Measurements from ENCODE around the gene SUGP1. TPM values are rescaled to one million over a fixed set of nuclear protein-coding genes. Genes with fewer than 3 reads are reported as not detected.

Gene SUGP1
- total and polyA plus RNA-seq, 2 of the 13 experiments (the other 11 are each of a cell fraction or from before 2014, with no cell fraction given), result 21.6 to 25.9 TPM

DNA sequence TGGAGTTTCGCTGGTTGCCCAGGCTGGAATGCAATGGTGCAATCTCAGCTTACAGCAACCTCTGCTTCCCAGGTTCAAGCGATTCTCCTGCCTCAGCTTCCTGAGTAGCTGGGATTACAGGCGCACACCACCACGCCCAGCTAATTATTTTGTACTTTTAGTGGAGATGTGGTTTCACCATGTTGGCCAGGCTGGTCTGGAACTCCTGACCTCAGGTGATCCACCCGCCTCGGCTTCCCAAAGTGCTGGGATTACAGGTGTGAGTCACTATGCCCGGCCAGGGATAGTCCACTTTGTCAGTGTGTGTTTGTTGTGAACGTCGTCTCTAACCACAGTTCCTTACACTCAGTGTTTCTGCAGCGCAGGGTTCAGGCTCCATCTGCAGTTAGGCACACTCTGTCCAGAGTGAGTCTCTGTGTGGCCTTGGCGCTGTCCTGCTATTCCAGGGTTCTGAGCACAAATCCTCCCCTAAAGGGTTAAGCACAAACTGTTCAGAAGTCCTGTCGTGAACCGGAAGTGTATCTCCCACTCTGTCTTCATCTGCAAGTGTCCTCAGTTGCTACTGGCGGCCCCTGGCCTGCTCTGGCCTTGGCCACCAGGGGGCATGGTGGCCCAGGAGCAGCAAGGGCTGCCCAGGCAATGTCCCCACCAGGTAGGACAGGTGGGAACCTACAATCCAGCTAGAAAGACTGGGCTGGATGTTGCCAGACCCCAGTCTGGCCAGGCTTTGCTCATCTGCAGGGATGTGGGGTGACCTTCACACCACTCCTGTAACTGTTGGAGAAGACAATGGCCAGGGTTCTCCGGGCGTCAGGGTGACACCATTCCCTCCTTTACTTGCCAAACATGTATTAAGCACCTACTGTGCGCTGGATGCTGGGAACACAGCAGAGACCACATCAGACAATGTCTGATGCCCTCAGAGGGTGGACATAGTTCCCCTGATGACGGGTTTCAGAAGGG lies 46.4 kb upstream of the SUGP1 start (continued):
- TF ChIP-seq, protein P1, sequence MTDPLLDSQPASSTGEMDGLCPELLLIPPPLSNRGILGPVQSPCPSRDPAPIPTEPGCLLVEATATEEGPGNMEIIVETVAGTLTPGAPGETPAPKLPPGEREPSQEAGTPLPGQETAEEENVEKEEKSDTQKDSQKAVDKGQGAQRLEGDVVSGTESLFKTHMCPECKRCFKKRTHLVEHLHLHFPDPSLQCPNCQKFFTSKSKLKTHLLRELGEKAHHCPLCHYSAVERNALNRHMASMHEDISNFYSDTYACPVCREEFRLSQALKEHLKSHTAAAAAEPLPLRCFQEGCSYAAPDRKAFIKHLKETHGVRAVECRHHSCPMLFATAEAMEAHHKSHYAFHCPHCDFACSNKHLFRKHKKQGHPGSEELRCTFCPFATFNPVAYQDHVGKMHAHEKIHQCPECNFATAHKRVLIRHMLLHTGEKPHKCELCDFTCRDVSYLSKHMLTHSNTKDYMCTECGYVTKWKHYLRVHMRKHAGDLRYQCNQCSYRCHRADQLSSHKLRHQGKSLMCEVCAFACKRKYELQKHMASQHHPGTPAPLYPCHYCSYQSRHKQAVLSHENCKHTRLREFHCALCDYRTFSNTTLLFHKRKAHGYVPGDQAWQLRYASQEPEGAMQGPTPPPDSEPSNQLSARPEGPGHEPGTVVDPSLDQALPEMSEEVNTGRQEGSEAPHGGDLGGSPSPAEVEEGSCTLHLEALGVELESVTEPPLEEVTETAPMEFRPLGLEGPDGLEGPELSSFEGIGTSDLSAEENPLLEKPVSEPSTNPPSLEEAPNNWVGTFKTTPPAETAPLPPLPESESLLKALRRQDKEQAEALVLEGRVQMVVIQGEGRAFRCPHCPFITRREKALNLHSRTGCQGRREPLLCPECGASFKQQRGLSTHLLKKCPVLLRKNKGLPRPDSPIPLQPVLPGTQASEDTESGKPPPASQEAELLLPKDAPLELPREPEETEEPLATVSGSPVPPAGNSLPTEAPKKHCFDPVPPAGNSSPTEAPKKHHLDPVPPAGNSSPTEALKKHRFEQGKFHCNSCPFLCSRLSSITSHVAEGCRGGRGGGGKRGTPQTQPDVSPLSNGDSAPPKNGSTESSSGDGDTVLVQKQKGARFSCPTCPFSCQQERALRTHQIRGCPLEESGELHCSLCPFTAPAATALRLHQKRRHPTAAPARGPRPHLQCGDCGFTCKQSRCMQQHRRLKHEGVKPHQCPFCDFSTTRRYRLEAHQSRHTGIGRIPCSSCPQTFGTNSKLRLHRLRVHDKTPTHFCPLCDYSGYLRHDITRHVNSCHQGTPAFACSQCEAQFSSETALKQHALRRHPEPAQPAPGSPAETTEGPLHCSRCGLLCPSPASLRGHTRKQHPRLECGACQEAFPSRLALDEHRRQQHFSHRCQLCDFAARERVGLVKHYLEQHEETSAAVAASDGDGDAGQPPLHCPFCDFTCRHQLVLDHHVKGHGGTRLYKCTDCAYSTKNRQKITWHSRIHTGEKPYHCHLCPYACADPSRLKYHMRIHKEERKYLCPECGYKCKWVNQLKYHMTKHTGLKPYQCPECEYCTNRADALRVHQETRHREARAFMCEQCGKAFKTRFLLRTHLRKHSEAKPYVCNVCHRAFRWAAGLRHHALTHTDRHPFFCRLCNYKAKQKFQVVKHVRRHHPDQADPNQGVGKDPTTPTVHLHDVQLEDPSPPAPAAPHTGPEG (CRISPR knock-in tag; IDR thresholded peaks at IDR 0.05), result no peak
- no peak for TF ChIP-seq ZNF546 (CRISPR knock-in tag; conservative IDR thresholded peaks at IDR 0.05)
- no peak for TF ChIP-seq TAF15 (IDR thresholded peaks at IDR 0.05; ENCODE audit: low read depth, low read length, poor library complexity, severe bottlenecking)
- TF ChIP-seq, protein P2, sequence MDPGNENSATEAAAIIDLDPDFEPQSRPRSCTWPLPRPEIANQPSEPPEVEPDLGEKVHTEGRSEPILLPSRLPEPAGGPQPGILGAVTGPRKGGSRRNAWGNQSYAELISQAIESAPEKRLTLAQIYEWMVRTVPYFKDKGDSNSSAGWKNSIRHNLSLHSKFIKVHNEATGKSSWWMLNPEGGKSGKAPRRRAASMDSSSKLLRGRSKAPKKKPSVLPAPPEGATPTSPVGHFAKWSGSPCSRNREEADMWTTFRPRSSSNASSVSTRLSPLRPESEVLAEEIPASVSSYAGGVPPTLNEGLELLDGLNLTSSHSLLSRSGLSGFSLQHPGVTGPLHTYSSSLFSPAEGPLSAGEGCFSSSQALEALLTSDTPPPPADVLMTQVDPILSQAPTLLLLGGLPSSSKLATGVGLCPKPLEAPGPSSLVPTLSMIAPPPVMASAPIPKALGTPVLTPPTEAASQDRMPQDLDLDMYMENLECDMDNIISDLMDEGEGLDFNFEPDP (CRISPR knock-in tag; conservative IDR thresholded peaks at IDR 0.05), result no peak
- TF ChIP-seq KMT2B (CRISPR knock-in tag; IDR thresholded peaks at IDR 0.05), result peak; percentile 86
- TF ChIP-seq THYN1 (CRISPR knock-in tag; IDR thresholded peaks at IDR 0.05; ENCODE audit: borderline replicate concordance, low read depth), result no peak
- peak; percentile 95 for TF ChIP-seq STAG1 (CRISPR knock-in tag; IDR thresholded peaks at IDR 0.05)
- TF ChIP-seq CHD2 (IDR thresholded peaks at IDR 0.05; ENCODE audit: low read depth, low read length), result no peak
- no peak; the same call in 1 of the 2 replicates for TF ChIP-seq ZNF607 (CRISPR knock-in tag; IDR thresholded peaks at IDR 0.05; ENCODE audit: borderline replicate concordance)
- TF ChIP-seq ARNT (IDR thresholded peaks at IDR 0.05), result no peak
- no peak for TF ChIP-seq PRPF4 (IDR thresholded peaks at IDR 0.05; ENCODE audit: low read depth, low read length, poor library complexity, severe bottlenecking)
- TF ChIP-seq SOX5 (CRISPR knock-in tag; IDR thresholded peaks at IDR 0.05; ENCODE audit: borderline replicate concordance), result peak; percentile 28; the same call in 1 of the 2 replicates
- TF ChIP-seq, protein P3, sequence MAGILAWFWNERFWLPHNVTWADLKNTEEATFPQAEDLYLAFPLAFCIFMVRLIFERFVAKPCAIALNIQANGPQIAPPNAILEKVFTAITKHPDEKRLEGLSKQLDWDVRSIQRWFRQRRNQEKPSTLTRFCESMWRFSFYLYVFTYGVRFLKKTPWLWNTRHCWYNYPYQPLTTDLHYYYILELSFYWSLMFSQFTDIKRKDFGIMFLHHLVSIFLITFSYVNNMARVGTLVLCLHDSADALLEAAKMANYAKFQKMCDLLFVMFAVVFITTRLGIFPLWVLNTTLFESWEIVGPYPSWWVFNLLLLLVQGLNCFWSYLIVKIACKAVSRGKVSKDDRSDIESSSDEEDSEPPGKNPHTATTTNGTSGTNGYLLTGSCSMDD (CRISPR knock-in tag; IDR thresholded peaks at IDR 0.05), result no peak
- TF ChIP-seq EED (CRISPR knock-in tag; IDR thresholded peaks at IDR 0.05), result no peak
- no peak for TF ChIP-seq ZNF747 (CRISPR knock-in tag; IDR thresholded peaks at IDR 0.05; ENCODE audit: borderline replicate concordance)
- TF ChIP-seq, protein P4, sequence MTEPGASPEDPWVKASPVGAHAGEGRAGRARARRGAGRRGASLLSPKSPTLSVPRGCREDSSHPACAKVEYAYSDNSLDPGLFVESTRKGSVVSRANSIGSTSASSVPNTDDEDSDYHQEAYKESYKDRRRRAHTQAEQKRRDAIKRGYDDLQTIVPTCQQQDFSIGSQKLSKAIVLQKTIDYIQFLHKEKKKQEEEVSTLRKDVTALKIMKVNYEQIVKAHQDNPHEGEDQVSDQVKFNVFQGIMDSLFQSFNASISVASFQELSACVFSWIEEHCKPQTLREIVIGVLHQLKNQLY (CRISPR knock-in tag; IDR thresholded peaks at IDR 0.05), result no peak
- no peak for TF ChIP-seq SMAD1 (CRISPR knock-in tag; IDR thresholded peaks at IDR 0.05; ENCODE audit: borderline replicate concordance, low read depth)
